Stimulated activated CD8-positive, alpha-beta memory T cell treated with anti-CD3 and anti-CD28 coated beads, Interleukin-12 subunit alpha, Interleukin-12 subunit beta, amount 100 ng/mL, for 24 hours (primary cell): ENCODE data around the gene SLC25A44.

ENCODE experiments used
- DNase-seq: peaks from one replicate; pipeline ENCODE4 v3.0.0-alpha.2; 2020; ENCODE audit errors: extremely low read depth

SLC25A44 gene

GRCh38 chr1:156193488-156194299 lies at the start of gene SLC25A44:
Gene SLC25A44, plus strand, starts transcription at chr1:156194104. Its CDS starts 5,744 bp downstream, at chr1:156199848.
- peak; percentile 90 for DNase-seq

GRCh38 chr1:156144742-156145141 lies 49.2 kb upstream of the SLC25A44 start:
- DNase-seq, result no peak

GRCh38 chr1:156145650-156146019 lies 48.3 kb upstream of the SLC25A44 start:
- no peak for DNase-seq

GRCh38 chr1:156146020-156146768 lies 47.7 kb upstream of the SLC25A44 start:
- no peak for DNase-seq

GRCh38 chr1:156146769-156147405 lies 47.0 kb upstream of the SLC25A44 start:
- no peak for DNase-seq

- no peak for DNase-seq
Measured at GRCh38 chr1:156148216-156148615, 45.7 kb upstream of the SLC25A44 start.

- no peak for DNase-seq
Measured at GRCh38 chr1:156149374-156150332, 44.3 kb upstream of the SLC25A44 start.

- DNase-seq, result no peak
Measured at GRCh38 chr1:156150333-156151011, 43.4 kb upstream of the SLC25A44 start.

- no peak for DNase-seq
Measured at GRCh38 chr1:156151093-156151688, 42.7 kb upstream of the SLC25A44 start.

- no peak for DNase-seq
Measured at GRCh38 chr1:156152628-156153027, 41.3 kb upstream of the SLC25A44 start.

- no peak for DNase-seq
Measured at GRCh38 chr1:156153362-156153761, 40.5 kb upstream of the SLC25A44 start, which contains the start of gene SEMA4A. Gene SEMA4A, plus strand, starts transcription at chr1:156153585. Its CDS starts 994 bp downstream, at chr1:156154579.

GRCh38 chr1:156154317-156154749 lies 39.6 kb upstream of the SLC25A44 start:
- DNase-seq, result peak; percentile 31

- DNase-seq, result no peak
Measured at GRCh38 chr1:156155756-156156510, 38.0 kb upstream of the SLC25A44 start.

GRCh38 chr1:156157506-156157905 lies 36.4 kb upstream of the SLC25A44 start:
- DNase-seq, result no peak

- DNase-seq, result no peak
Measured at GRCh38 chr1:156157966-156158365, 35.9 kb upstream of the SLC25A44 start.

GRCh38 chr1:156160000-156160742 lies 33.7 kb upstream of the SLC25A44 start:
- DNase-seq, result no peak

- DNase-seq, result peak; percentile 53
Measured at GRCh38 chr1:156160743-156161171, 33.1 kb upstream of the SLC25A44 start.

GRCh38 chr1:156162430-156163037 lies 31.4 kb upstream of the SLC25A44 start:
- no peak for DNase-seq
